Measurements from ENCODE around the gene NUB1.

NUB1 gene

DNA sequence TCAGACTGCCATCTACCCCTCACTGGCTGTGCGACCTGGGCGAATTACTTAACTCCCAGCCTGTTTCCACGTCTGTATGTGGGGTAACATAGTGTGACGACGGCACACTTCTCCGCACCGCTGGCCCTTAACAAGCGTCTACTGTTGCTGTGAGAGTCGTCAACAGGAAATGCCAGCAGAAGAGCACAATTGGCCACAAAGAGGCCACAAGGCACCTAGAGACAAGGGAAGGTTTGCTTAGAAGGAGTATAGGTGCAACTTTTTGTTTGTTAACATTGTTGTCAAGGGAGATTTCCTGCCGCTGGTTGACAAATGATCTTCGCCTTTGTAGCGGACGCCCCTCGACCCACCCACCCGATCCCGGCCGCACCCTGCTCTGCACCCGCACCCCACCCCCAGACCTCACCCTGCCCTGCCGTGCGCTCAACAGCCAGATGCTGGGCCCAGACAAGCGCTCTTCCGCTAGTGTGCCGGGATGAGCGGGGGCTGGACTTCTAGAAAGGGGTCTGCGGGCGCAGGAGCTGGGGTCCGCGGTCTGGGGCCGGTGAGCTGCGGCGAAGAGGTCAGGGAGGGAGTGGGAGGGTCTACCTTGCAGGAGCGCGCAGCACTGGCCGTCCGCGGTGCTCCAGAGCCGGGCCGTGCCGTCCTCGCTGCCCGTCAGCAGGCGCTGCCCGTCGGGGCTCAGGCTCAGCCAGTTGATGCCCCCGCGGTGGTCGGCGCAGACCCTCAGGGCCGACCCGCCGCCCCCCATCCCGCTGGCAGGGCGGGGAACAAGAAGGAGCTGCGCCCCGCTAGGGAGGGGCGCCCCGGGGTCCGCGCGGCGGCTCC is 67.4 kb downstream of the NUB1 start:
- no peak for DNase-seq

DNA sequence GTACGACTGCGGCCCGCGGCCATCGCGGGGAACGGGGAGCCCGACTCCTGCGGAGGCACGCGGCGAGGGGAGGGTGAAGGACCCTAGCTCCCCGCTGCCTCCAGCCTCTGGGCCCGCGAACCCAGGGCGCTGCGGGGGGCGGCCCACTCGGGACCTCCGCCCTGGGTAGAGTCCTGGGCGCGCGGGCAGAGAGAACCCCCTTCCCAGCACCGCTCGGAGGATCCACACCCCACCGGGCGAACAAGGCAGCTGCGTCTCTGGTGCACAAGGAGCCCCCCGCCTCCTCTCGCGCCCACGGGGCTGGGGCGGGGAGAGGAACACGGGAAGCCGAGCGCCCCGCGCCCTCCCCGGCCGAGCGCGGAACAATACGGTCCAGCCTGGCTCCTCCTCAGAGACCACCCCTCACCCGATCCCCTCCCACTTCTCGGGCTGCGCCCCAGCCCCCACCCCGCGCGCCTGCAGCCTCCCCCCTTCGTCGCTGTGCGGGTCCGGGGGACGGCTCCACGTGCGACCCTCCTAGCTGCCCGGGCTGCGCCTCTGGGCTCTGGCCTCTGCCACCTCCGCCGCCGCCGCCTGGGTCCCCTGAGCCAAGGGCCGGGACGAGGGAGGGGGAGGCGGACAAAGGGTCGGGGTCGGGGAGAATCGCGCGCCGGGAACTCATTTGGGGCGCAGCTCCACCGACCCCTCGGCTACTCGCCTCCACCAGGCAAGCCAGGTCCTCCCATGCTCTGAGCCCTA is 68.2 kb downstream of the NUB1 start, which contains the start of gene WDR86:
WDR86 (minus strand) TSS at position 372 of the 738 bp plus-strand sequence. CDS start 449 bp downstream, outside the sequence.
- no peak for DNase-seq

DNA sequence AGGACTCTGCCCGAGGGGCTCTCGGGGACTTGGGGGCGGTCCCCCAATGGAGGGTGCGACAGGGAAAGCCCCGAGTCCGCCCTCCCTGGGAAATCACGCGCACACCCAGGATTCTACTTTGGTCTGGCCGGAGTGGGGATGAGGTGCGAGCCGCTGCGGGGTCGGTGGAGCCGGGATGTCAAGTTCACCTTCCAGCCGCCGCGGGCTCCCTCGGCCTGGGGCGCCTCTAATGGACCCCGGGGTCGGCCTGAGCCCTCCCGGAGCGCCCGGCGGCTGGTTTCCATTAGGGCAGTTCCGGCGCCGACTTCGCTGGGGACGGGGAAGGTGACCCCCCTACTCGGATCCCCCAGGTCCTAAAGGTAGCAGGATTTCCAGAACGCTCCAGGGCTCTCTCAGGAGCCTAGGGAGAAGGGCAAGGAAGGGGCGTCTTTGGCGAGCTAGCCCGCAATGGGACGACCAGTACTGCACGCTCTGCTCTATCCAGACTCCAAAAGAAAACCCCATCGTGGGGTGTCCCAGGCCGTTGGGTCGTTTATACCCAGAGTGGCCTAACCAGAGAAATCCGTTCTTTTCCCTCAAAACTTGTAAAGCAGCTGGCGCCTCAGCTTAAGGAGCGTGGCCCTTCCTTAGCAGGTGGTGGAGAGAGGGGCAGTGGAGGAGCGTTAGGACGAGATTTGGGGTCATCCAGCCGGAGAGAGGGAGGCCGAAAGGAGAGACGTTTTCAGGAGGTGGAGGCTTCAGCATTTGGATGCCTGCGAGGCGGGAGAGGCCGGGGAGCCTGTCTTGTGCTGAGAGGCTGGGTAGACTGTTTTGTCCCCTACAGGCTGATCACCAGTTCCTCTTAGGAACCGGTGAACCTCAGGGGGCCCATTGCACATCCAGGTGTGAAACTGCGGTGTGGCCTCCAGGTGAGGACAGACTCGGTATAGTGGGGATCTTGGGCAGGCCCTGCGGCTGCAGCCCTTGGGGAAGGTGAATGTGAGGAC is 69.1 kb downstream of the NUB1 start:
- DNase-seq: no peak

DNA sequence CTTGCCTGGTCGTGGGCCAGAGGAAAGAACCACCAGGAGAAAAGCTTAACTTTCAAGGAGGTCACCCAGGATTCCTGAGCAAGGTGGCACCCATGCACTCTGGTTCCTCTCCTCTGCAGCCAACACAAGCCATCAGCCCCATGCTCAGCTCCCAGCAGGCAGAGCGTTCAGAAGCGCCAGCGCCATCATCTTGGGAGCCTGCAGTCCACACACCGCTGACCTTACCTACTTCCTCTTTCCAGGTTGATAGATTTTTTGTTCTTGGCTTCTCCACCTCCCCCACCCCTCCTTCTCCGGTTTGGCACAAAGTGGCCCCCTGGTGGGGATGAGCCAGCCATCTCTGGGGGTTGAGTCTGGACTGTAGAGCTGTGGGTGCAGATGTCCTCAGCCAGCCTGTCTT is 69.9 kb downstream of the NUB1 start:
- no peak for DNase-seq

GRCh38 chr7:151412318-151412717 is 70.7 kb downstream of the NUB1 start:
- DNase-seq: no peak

DNA sequence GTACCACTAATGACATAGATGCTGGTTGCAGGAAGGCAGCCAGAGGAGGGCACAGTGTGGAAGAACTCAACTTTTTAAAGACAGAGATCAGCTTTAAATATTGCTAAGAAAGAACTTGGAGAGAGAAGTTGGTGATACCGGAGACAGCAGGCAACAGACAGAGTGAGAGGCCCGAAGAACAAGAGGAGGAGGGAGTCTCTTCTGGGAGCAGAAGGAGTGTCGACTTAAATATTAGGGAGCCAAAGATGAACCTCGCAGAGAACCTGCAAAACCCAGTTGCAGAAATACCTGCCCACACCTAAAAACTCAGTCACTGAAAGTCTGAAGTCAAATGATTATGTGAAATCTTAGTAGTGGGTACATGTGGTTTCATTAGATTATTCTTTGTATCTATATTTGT is 71.6 kb downstream of the NUB1 start:
- no peak for DNase-seq

- DNase-seq: no peak
Observed at GRCh38 chr7:151415375-151416105, 73.9 kb downstream of the NUB1 start.

DNA sequence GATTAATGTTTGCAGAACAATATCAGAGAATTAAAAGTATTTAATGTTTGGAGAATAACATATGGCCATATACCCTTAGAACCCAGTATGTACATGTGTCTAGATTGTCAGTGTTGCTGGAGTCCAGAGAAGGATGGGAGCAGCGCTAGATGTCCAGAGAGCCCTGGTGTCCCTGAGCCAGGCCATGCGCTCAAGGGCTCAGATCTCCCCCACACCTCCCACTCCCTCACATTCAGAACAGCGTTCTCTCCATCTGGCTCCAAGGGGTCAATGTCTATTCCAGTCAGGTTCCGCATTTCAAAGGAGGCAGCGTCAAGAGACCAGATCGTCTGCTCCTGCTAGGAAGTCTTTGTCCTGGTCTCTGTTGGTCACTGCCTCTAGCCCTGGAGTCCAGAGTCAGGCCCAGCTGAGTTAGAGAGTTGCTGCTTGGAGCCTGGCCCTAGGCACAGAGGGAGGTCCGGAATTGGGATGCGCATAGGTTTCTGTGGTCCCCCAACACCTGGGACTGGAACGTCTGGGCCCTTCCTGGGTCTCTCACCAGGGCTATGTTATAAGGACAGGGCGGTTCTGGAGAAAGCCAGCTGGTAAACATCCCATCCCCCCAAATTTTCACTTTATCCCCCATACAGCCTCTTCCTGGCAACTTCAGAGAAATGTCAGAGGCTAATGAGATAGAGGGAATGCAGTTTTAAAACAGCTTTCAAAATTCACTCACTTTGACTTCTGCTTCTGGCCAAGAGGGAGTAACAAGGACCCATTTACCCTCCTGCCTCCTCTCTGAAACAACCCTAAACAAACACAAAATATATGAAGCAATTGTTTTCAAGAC is 74.7 kb downstream of the NUB1 start:
- no peak for DNase-seq

DNA sequence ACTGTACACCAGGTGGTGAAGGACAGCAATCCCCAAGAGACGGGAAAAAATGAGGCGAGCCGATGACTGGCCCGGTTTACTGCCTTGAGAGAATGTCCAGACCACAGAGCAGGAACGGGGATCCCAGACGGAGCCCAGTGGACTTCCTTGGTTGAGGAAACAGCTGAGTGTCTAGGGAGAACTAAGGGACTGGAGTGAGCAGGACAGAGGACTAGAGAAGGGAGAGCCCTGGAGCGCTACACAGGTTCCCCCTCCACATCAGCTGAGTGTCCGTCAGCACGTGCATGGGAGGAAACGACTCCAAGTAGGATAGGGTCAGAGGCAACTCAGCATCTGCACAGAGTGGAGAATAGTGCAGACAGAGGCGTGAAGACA is 75.3 kb downstream of the NUB1 start:
- DNase-seq: no peak

GRCh38 chr7:151420144-151420543 is 78.5 kb downstream of the NUB1 start:
- DNase-seq: no peak

DNA sequence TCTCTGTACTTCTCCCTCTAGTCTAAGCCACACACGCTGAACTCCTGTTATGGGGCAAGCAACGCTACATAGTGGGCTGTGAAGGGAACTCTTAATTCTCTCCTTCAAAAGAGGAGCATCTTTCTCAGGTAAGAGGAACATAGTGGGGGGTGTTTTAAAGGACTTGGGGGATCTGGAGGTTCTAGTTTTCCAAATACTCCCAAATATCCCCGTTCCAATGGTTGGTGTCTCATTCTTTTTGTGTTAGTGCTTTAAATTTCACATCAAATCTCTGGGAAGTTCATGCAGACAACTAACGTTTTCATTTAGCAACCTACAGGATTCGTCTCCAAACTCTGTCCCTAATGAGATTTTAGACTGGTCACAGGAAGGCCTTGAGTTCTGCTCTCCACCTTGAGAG is 80.6 kb downstream of the NUB1 start:
- no peak for DNase-seq

- DNase-seq: no peak
Observed at GRCh38 chr7:151423226-151423625, 81.6 kb downstream of the NUB1 start.

DNA sequence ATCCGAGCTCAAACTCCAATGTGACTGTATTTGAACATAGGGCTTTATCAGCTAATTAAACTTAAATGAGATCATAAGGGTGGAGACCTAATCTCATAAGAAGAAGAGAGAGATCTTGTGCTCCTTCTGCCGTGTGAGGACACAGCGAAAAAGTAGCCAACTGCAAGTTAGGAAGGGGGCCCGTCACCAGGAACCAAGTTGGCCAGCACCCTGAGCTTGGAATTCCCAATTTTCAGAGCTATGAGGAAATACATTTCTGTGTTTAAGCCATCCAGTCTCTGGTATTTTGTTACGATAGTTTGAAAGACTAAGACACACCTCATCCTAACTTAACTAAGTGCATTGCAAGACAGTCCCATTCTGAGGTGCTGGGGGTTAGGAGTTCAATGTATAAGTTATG is 82.3 kb downstream of the NUB1 start:
- no peak for DNase-seq

- DNase-seq: no peak
Observed at GRCh38 chr7:151424799-151425198, 83.2 kb downstream of the NUB1 start.

DNA sequence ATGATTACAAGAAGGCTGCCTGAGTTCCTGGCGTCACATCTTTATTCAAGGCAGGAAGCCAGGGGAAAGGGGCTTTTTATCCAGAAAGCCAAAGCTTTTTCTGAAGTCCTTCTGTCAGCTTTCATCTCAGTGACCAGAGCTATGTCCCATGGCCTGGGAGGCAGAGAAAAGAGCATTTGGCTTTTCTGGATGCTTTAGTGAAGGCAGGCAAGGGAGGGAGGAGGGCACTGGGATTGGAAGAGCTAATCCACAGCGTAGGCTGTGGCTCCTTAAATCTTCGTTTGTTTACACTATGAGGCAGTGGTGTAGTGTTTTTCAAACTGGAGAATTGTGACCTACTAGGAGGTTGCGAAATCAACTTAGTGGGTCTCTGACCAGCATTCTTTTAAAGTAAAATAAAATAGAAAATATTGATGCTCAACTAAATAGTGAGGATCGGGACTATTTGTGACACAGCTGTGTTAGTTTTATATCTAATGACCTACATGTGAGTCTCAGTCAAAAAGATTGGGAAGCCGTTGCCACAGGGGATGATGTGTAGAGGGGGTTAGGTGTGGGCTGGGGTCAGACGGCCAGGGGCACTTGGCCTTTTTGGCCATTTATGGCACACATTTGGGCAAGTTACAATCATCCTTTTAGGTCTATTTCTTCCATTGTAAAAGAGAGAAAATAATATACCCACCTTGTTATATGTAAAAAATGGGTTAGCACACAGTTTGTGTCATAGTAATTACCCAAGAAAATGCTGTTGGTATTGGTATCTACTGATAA is 84.2 kb downstream of the NUB1 start:
- DNase-seq: no peak

DNA sequence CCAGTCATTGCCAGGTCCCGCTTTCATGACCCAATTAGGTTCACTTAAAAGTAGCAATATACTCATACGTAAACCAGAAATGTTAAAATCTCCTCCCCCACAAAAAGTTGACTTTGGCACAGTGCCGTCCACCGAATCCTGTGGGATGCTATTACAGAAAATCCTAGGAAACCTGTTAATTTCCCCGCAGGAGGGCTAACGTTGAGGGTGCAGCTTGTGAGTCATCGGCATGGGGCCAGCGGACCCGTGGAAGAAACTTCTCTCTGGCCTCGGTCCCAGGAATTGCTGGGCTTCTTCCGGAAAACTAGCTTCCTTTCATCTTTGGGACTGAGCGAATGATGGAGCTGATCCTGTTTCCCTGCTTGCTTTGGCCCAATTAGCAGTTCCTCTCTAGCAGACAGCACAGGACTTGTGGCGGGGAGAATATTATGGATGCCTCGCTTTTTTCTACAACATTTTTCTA is 84.9 kb downstream of the NUB1 start:
- DNase-seq: no peak

DNA sequence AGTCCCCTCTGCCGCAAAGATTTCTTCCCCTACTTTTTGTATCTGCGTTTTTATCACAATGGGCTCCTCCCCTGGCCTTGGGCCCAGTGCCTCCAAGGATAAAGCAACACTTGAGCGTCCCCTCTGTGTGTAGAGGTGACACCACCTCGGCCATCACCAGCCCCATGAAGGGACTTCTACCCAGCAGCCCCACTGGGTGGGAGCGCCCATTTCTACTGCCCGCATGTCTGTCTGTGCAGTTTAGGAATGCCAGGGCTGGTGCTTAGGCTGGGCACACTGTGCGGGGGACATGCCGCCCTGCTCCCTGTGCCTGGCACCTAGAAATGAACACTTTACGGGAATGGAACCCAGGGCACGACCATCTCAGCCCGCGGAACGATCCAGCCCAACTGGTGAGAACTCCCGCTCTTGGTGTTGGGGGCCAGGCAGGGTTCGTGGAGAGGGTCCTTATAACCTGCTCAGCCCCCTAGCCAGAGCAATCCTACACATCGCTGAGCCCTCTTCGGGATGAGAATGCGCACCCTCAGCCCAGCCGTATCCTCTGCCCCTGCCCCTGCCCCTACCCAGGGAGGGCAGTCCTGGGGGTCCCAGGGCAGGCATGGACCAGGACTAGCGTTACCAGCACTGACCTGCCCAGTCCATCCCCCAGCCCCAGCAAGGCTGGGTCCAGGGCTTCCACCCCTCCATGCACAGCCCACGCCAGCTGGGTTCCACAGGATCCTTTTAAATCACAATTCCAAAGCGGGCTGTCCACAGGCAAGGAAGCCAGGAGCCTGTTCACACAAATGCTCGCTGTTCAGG is 85.5 kb downstream of the NUB1 start:
- DNase-seq: no peak

DNA sequence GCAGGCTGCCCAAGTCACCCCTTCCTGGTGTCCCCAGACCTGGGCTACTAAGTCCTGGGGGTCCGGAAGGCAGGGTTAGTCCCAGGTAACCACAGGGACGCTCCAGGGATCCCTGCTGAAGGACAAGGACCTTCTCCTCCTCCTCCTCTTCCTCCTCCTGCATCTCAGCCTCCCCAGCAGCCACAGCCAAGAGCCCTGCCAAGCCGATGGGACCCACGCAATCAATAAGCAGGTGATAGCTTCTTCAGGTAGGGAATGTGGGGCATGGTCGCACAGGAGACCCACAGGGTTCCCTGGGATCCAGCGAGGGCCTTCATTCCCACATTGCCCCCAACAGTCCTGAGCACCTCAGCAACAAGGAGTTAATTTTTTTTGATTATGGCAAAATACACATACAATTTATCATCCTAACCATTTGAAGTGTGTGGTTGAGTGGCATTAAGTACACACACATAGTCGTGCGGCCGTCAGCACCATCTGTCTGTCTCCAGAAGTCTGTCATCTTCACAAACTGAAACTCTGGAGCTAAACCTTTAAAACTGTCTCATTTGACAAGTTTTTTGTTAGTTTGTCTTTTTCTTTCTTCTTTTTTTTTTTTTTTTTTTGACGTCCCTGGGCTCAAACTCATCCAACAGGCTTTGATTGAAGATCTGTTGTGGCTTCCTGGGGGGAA is 86.2 kb downstream of the NUB1 start:
- DNase-seq: no peak
